HG02678 (cell line): Measurements from ENCODE around the gene TFAP2C.
"Not testable (repeated sequence)": the region's sequence is repeated elsewhere in the genome, so short reads cannot be mapped to it uniquely, and the experiment has no call there.

Experiments used
- ATAC-seq: cut with Tn5 transposase; IDR thresholded peaks from one replicate; pipeline ENCODE4 v1.9.1; 2021; ENCODE audit warnings: mild to moderate bottlenecking, moderate library complexity; ENCODE audit not compliant: unreplicated experiment

Gene TFAP2C

DNA sequence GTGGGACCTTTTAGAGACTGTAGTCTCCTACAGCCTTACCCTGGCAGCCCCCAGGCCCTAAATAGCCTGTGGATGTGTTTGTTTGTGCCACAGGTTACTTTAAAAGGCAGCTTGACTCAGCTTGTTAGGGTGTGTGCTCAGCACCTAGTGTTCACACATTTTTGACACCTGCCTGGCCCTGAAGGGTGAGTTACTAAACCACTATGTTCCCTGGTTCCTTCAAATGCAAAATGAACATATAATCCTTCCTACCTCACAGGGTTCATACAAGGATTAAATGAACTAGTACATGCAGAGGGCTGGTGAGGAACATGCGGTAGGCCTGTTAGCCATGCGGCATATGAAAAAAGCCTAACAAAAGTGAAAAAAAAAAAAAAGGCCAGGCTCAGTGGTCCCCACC lies 14.9 kb upstream of the TFAP2C start:
- no peak for ATAC-seq

DNA sequence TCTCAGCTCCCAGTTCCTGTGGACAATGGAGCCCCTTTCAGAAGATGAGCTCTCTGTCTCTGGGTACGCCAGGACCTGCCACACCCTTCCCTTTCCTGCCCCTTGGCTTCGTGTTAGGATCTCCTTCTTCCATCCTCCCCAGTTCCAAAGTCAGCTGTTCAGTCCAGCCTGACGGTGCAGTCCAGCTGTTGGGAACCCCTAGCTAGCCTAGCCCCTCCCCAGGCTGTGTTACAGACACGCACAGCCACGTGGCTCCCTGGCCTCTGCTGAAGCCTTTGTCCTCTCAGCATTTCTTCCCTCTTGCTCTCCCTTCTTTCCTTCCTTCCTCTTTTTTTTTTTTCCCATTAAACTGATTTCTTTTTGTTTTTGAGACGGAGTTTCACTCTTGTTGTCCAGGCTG lies 12.4 kb upstream of the TFAP2C start:
- ATAC-seq: no peak

DNA sequence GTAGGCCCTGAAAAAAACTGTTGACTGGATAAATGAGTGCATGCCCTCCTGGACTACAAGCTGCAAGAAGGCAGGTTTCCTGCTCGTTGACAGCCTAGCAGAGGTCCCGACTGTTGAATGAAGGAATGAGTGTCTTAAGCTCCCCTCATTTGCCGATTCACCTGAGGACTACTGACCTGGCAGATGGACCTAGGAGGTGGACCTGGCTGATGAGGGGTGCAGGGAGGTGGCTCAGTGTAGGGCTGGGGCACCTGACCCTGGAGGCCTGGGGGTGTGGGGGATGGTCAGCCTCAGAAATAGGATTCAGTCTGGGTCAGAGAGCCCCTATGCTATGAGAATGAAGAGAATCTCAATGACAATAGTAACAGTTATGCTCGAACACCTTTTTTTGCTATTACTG lies 11.6 kb upstream of the TFAP2C start:
- ATAC-seq: no peak

DNA sequence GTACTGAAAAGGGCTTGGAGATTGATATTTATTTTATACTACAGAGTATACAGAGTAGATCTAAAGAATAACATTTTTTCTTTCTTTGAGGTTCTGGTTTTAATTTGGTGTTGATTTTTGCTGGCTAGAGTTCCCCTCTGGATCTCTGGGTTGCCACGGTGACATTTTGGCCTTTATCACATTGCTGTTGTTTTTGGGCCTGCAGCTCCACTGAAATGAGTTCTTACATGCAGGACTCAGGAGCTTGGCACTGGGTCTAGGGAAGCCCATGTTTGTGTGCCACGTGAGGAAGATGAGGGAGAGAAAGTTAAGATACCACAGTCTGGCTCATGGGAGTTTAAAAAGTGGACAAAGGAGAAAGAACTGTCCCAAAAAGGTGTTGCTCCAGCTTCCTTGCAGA lies 7.4 kb upstream of the TFAP2C start:
- no peak for ATAC-seq

DNA sequence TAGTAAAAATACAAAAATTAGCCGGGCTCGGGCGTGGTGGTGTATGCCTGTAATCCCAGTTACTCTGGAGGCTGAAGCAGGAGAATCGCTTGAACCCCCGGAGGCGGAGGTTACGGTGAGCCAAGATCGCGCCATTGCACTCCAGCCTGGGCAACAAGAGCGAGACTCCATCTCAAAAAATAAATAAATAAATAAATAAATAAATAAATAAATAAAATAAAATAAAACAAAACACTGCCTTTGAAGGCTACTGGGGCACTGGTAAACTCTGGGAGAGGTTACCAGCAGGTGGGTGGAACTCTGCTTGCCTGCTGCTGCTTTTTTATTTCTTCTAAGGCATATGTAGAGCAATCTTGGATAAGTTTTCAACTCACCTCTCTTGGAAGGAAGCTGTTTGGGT lies 5.2 kb upstream of the TFAP2C start:
- ATAC-seq: not testable (repeated sequence)

DNA sequence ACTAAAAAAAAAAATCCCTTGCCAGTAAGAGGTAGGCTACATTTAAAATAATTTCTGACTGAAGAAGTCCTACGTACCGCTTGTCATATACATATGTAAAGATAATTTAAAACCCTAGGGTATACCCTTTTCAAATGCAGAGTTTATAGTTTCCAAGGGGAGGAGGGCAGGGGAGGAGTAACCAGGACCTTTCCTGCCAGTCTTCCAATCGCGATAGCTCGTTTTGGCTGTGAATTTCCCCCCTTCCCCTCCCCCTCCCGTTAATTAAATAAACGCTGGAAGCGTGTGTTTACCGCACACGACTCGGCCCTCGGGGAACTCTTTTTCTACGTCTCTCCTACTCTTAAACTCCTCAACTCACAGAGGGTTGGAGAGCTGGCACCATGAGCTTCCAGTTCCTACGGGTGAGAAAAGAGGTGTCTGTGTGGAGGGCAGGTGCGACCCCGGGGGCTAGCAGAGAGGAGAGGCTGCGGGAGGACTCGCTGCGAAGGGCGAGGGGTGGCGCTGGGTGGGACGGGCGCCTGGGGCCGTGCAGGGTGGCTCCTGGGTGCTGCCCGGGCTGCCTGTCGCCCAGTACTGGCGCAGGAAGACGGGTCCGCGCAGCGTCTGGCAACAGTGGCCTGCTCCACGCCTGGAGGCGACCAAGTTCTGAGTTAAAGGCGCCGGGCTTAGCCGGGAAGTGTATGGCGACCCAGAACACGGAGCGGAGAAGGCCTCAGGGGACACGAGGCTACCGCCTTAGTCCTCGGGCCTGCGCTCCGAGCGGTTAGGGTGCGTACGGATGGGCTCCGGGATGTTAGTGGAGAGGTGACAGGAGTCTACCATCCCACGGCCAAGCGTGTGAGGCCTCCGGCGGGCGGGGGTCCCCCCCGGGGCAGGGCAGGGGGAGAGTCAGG lies 4.1 kb upstream of the TFAP2C start:
- no peak for ATAC-seq

DNA sequence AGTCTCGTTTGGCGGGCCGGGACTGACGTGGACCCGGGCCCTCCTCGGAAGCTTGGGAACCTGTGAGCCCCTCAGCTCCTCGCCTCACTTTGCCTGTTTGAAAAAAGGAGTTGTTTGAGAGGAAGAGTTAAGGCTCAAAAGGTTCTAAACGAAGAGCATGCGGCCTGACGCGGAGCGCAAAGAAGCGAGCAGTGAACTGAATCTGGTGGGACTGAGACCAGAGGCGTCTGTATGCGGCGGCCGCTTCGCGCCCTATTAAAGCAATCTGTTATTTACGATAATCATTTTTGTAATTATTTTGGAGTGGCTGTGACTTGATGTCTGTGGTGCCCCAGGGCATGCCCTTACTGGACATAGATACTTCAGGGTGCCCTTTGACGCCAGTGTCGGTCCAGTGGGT lies 3.3 kb upstream of the TFAP2C start:
- ATAC-seq: no peak

DNA sequence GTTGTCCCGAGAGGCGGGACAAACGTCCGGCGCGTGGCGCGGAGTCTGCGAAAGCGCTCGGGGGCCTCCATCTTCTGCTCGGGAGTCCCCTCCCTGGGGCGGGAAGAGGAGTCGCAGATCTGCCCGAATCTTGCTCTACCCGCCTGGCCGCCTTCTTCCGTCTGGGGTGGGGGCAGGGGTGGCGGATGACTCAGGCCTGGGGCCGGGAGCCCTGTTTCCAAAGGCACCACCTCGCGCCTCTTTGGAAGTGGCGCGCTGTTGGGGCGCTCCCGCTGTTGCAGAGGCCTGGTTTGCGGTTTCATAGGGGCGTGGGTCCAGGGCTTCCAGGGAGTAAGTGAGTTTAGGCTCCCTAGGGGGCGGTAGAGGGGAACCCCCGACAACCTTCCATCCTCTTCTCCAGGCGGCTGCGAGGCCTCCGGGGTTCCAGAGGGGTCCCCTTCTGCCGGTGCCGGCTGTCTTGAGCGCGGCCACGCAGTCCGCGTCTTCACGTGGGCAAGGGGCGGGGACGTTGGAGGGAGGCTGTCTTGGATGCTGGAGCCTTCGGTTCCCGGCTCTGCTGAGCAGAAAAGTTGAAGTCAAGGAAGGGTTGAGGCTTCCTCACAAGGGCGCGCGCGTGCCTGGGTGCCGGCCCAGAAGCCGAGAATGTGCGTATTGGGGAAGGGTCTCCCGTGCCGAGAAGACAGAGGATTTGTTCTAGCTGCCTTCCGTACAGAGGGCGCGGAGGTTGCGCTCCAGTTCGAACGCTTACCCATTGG lies 2.6 kb upstream of the TFAP2C start:
- ATAC-seq: no peak

DNA sequence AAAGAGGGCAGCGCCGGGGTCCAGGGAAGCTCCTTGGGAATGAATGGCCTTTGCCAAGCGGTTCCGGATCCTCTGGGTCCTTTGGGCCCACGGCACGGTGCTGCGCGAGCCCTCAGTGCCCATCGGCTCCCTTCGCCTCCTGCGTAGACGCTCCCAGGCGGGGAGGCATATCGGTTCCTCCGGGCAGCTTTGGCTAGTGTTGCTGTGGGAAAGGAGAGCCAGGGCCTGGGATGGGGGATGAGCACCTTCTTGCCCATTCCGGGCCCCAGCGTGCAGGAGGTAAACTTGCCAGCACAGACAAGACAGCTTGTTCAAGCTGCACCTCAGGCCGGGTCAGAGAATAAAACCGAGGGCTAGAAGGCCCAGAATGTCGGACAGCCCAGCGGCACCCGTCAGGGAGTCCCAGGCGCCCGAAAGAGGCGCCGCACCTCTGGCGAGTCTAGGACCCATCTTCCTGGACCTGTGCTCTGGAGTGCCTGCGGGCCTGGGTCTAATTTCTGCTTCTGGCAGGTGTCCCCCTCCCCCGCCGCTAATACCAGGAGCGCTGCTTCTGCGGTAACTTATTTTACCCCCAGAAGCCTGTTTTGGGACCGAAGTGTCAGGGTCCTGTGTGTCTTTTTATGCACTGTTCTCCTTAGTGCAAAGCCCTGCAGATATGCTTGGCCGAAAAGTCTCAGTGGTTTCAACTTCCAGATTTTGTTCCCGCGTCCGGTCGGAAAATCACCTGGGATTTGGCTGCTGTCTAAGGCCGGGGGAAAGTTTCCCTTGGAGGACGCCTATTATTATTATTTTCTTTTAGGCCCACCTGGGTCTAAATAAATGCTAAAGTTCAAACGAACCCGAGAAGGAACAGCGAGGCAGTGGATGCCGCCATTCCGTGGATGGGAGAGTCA lies 1.7 kb upstream of the TFAP2C start:
- ATAC-seq: no peak

DNA sequence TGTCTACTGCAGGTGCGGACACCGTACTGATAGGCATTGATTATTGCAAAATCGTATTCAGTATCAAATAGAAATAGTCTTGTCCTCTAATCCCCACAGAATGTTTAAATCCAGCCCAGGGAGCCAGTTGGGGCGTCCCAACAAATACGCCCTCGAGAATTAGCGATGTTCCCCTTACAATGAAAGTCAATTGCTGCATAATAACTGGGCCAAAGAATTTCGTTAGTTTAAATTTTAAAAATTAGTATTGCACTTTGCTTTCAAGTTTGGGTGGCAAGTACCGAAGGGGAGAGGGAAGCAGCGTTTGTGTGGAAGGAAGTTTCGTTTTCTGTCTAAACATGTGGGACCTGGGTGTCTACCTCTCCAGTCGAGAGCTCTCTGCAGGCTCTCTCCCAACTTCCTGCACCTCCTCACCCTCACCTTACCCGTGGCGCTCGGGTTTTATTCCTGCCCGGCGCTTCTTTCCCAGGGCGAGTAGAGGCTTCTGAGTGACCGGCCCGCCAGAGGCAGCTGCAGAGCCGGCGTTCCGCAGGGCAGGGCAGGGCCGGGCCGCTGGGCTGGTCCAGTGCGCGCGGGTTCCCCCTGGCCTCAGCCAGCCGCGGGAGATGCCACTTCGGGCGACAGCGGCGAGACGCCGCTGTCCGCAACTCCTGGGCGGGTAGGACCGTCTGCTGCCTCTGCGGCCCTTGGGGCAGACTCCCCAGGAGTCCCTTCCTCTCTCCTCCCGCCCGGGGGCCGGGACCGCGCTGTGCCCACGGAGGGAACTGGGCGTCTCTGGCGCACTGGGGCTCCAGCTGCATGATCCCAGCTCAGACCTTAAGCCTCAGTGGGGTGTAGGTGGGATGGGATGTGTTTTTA lies 862 bp upstream of the TFAP2C start:
- no peak for ATAC-seq

DNA sequence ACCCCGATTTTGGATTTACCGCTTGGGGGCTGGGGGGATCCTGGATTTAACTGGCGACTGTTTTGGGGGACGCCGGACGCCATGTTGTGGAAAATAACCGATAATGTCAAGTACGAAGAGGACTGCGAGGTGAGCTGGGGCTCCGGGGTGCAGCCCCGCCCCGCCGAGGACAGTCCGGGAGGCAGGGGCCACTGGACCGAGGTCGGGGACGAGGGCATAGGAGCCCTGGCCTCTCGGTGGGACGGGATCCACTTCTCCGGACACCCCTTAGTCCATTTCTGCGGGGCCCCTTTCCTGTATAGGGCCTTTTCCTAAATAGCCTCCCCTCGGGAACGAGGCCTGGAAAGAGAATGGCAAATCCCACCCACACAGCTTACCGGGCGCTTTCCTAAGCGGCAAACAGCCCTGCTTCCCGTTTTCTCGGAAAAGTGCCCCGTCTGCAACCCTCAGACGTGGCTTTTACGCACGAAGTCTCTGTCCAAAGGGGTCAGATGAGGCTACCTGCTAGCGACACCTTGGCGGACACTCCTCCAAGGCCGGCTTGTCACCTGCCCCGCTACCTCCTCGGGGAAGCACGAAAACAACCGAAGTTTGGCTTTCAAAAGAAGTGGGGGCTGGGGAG lies 469 bp downstream of the TFAP2C start:
- no peak for ATAC-seq

DNA sequence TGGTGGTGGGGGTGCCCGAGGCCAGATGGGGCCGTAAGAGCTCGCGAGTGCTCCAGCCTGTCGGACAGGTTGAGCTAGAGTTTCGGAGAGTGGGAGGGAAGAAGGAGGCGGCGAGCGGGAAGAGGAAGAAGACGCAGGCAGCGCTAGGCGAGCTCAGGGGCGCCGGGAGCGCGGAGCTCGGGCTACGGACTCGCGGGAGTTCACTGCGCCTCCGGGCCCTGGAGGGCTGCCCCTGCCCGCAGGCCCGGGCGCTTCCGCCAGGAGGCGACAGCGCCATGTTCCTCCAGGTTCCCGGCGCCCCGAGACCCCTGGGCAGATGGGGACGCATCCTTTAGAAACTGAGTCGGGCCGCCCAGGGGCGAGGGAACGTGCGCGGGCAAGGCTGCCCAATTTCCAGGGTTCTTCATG lies 984 bp downstream of the TFAP2C start:
- ATAC-seq: no peak

DNA sequence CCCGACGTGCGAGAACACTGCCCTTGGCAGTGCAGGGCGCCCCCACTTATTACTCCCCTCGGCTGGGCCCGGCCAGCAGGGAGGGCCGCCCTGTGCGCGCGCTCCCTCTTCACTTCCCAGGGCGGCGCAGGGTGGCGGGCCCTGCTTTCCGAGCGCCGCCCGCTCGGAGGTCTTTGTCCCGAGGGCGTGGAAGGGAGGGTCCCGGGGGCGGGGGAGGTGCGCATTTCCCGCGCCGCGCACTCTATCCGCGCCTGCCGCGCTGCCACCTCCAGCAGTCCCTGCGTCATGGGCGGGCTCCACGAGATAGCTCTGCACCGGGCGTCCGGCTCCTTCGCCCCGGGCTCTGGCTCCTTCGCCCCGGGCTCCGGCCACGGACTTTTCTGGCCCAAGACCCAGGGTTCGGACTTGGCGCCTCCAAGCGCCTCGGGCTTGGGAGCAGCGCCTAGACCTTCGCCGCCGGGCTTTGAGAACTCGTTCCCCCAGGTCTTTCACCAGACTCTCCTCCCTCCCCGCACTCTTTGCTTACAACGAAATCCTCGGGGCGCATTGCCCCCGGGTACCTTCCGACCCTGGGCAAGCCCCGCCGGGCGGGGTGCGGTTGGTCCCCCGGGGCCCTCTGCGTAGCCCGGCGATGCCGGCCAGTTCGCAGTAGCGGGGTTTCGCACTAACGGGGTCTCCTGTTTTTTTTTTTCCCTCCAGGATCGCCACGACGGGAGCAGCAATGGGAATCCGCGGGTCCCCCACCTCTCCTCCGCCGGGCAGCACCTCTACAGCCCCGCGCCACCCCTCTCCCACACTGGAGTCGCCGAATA lies 1.6 kb downstream of the TFAP2C start:
- ATAC-seq: no peak

DNA sequence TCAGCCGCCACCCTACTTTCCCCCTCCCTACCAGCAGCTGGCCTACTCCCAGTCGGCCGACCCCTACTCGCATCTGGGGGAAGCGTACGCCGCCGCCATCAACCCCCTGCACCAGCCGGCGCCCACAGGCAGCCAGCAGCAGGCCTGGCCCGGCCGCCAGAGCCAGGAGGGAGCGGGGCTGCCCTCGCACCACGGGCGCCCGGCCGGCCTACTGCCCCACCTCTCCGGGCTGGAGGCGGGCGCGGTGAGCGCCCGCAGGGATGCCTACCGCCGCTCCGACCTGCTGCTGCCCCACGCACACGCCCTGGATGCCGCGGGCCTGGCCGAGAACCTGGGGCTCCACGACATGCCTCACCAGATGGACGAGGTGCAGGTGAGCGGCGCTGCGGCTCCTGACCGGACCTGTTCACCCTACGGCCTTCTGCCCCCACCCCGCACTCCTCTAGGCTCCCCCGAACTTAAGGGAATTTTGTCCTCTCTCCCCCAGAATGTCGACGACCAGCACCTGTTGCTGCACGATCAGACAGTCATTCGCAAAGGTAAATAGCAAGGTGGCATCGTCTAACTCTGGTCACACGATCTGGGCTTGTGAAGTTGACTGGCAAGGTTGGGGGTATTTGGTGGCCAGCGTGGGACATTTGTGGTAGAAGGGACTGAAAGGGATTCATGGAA lies 2.3 kb downstream of the TFAP2C start:
- ATAC-seq: no peak

DNA sequence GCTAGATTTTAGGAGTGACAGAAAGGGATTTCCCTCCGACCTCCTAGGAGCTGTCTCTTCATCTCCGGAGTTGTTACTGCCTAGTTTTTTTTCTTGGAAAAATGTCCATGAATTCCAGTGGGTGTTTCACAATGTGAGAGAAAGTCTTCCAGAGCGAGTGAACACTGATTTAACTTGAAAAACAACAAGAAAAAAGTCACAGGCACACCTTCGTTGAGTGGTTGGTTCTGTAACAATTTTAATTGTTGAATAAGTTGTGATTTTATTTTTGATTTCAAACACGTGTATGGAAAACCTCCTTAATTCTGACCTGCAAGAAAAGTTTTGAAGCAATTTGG lies 2.9 kb downstream of the TFAP2C start:
- ATAC-seq: no peak

DNA sequence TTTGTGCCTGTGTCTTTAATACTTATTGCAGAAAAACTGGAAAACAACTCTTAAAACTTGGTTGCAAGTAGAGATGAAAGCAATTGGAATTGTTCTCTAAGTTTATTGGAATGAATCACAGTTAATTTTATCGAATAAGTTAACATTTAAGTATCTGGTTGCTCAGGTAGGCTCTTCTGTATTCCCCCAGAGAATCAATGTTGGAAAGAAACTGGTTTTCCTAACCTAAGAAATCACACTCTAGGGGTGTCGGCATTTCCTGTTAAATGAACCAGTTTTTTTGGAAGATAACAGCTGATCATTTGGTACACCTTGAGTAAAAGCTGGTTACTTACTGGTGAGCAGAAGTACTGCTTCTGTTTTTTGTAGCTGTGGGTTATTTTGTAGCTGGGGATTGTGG lies 5.2 kb downstream of the TFAP2C start:
- ATAC-seq: no peak

DNA sequence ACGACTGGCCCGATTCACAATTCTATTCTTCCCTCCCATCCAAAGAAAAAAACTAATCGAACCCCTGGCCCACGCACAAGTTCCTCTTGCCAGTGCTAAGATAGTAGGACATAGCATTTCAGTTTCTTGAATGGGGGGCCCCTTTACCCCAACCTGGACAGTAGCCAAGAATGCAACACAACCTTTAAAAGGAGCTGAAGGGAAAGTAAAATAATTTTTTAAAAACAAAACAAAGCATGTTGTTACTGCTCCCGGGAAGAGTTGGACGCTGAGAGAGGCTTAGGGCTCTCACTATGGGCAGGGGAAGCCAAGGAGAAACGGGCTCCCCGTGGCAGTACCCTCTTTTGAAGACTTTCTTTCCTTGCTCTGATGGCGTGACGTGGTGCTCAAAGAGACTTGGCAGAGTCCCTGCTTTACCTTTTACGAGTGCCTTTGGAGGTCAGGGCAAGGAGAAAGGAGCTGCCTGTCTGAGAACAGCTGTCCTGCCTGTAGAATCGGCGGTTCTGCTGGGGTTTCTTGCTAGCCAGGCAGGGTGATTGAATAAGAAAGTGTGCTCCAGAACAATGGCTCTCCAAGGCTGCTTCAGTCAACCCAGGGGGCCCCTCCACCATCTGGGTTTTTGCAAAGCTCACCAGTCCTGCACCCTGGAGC lies 5.8 kb downstream of the TFAP2C start:
- ATAC-seq: no peak

DNA sequence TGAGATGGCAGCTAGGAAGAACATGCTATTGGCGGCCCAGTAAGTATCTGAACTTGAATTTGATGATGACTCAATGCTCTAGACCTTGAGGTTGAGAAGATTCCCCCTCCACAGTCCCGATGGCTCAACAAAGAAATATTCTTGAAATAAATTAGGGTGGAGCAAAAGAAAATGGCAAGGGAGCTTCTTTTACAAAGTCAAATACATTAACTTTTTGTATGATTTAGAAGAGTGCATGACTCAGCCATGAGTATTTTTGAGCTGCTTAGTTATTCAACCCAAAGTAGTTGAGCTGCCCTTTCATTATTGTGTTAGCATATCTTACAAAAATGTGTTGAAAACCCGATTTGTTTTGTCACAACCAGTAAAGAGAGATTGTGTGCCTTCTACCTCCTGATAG lies 7.6 kb downstream of the TFAP2C start:
- ATAC-seq: no peak
